GM10266 (cell line): ENCODE measurements around the gene ZNF630.
"Not testable (repeated sequence)": the region's sequence is repeated elsewhere in the genome, so short reads cannot be mapped to it uniquely, and the experiment has no call there.

Source experiments
- DNase-seq: peaks from one replicate; pipeline ENCODE4 v3.0.0; 2012; ENCODE audit errors: extremely low spot score
- CTCF ChIP-seq: IDR thresholded peaks from 2 replicates; pipeline ENCODE4 v1.5.1; 2012; ENCODE audit warnings: mild to moderate bottlenecking, low read depth; ENCODE audit not compliant: control insufficient read depth, insufficient read depth; ENCODE audit errors: missing control alignments

Gene ZNF630

GRCh38 chrX:48058621-48059295 lies 12.7 kb downstream of the ZNF630 start:
- TF ChIP-seq CTCF = no peak
- DNase-seq = no peak

GRCh38 chrX:48046846-48047245 lies 24.6 kb downstream of the ZNF630 start:
- no peak for DNase-seq
- TF ChIP-seq CTCF = no peak

GRCh38 chrX:48045410-48046311 lies 25.8 kb downstream of the ZNF630 start:
- TF ChIP-seq CTCF = no peak
- DNase-seq = no peak

- no peak for DNase-seq
- no peak for TF ChIP-seq CTCF
Measured at GRCh38 chrX:48043056-48043455, 28.4 kb downstream of the ZNF630 start.

GRCh38 chrX:48035891-48036290 lies 35.5 kb downstream of the ZNF630 start:
- DNase-seq = no peak
- no peak for TF ChIP-seq CTCF

GRCh38 chrX:48030641-48031173 lies 40.7 kb downstream of the ZNF630 start:
- not testable (repeated sequence) for DNase-seq

GRCh38 chrX:48030237-48030636 lies 41.2 kb downstream of the ZNF630 start:
- DNase-seq = no peak
- no peak for TF ChIP-seq CTCF
